Lung (tissue), 12 donors: Measurements from ENCODE around the gene POU5F1. TPM values are rescaled to one million over a fixed set of nuclear protein-coding genes. Genes with fewer than 3 reads are reported as not detected.

Experiments used
- ATAC-seq: fragments of 200-7000 bp; cut with Tn5 transposase; one replicate; pipeline ENCODE4 v1.9.1; 2020; ENCODE audit warnings: moderate number of reproducible peaks; ENCODE audit not compliant: insufficient read depth, low FRiP score
- DNase-seq, 3 donors: peaks; one replicate each; pipeline ENCODE4 v3.0.0-alpha.2; 2013 to 2017
- H3K27ac ChIP-seq, 2 donors: one replicate each; pipeline ENCODE4 v1.5.1; 2013; ENCODE audit warnings: mild to moderate bottlenecking in 2 of 2, moderate library complexity in 2 of 2, control low read depth in 1 of 2, inconsistent platforms in 1 of 2, low read depth in 1 of 2, low read length in 1 of 2
- H3K27me3 ChIP-seq, 3 donors: one replicate each; pipeline ENCODE4 v1.5.1; 2013; ENCODE audit warnings: low read length in 2 of 3; ENCODE audit not compliant: control insufficient read depth in 3 of 3, insufficient read depth in 3 of 3
- H3K36me3 ChIP-seq, 4 donors: one replicate each; pipeline ENCODE4 v1.5.1; 2013; ENCODE audit warnings: low read length in 4 of 4, mild to moderate bottlenecking in 1 of 4, moderate library complexity in 1 of 4; ENCODE audit not compliant: control insufficient read depth in 4 of 4, insufficient read depth in 4 of 4
- H3K4me1 ChIP-seq, 5 donors: one replicate each; pipeline ENCODE4 v1.5.1; 2013; ENCODE audit warnings: low read length in 5 of 5, mild to moderate bottlenecking in 2 of 5, moderate library complexity in 1 of 5; ENCODE audit not compliant: control insufficient read depth in 5 of 5, insufficient read depth in 5 of 5
- H3K4me3 ChIP-seq: one replicate; pipeline ENCODE4 v1.5.1; 2013; ENCODE audit warnings: mild to moderate bottlenecking, control low read depth, moderate library complexity
- H3K9ac ChIP-seq, 2 donors: one replicate each; pipeline ENCODE4 v1.5.1; 2013; ENCODE audit warnings: low read length in 2 of 2, control low read depth in 1 of 2; ENCODE audit not compliant: insufficient read depth in 1 of 2
- H3K9me3 ChIP-seq, 4 donors: one replicate each; pipeline ENCODE4 v1.5.1; 2013; ENCODE audit warnings: low read length in 3 of 4, mild to moderate bottlenecking in 1 of 4, moderate library complexity in 1 of 4; ENCODE audit not compliant: control insufficient read depth in 4 of 4, insufficient read depth in 3 of 4
- CTCF ChIP-seq: IDR thresholded peaks from 2 replicates; pipeline ENCODE4 v1.5.1; 2012; ENCODE audit warnings: mild to moderate bottlenecking; ENCODE audit errors: control extremely low read depth, extremely low read depth
- WGBS, 2 donors: extraction: QIAGEN DNeasy Blood & Tissue Kit; methylation state at CpG; one replicate each; pipeline ENCODE4 v1.1.7; 2013; 5-methylcytosine and 5-hydroxymethylcytosine counted together
- polyA plus RNA-seq, 2 donors: library from polyadenylated mRNA; stranded (reverse); fragments of 200-250 nt; gene quantifications; one replicate each; pipeline ENCODE4 v1.2.1, GENCODE V29; 2013
- total RNA-seq, 2 donors: library from RNA; depleted of rRNA in 1 of 2; stranded (reverse); fragments of >200 nt in 1 of 2; gene quantifications; one replicate each; pipeline ENCODE4 v1.2.1, GENCODE V29; 2014 to 2021
- donor health status: control.
- donor health status: control.
- donor health status: Bipolar disorder and iron deficiency.
- donor health status: healthy.
- donor health status: DM: yes; HTN: yes; CAD: no.

POU5F1 gene
- total and polyA plus RNA-seq, 4 donors = 1.5 to 19.5 (median 2.4) TPM

DNA sequence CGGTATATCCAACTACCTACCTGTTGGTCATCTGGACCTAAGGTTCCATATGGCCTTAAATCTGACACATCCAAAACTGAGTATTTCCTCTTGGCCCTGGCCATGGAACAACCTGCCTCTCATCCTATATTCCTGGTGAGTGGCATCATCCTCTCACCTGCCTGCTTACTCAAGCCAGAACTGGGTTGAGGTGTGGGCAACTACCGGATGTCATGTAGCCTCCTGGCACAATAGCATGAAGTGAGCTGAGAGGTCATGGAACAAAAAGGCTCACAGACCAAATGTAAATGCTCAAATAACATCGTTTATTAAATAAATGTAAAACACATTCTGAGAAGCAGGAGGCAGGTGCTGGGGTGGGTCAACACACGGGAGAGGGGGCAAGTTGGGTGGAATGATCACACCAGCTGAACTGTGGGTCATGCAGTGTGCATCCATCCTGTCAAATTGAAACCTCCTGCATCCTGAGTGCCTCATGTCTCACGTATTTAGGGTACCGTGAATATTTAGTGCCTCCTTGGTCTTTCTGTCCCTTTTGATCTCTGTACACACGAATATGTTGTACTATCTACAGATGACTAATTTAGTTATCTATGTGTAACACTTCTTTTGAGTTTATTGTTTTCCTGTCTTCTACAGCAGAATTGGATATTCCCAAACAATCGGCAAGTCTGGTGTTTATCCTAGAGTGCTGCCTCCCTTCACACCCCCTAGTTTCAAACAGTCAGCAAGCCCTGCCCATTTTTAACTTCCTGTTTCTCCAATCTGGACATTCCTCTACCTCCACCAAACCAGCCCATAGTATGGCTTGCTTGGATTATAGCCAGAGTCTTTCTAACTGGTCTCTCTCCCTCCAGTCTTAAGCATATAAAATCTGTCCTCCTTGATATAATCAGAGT is 7.9 kb upstream of the POU5F1 start:
- no peak overlapping the region for H3K4me3 ChIP-seq
- ATAC-seq = no peak

DNA sequence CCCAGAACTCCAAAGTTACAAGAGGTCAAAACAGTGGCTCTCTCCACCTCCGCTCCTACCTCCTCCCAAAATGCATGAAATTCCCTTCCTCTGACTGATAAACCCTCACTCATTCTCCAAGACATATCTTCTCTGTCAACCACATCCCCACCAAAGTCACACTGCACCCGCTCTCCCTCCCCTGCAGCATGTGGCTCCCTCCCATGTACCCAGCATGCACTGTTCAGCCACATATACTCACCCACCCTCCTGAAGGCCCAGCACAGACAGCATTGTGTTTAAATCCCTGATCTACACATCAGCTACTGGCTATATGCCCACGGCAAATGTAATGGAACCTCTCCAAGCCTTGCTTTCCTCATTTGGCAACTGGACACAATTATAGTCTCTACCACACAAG is 5.5 kb upstream of the POU5F1 start:
- Histone ChIP-seq H3K36me3 (no peaks in the 10 kb centered on the region), H3K27me3 (no peaks in the 10 kb centered on the region), H3K9me3 (no peaks in the 10 kb centered on the region), H3K27ac (no peak overlapping the region), H3K9ac (no peak overlapping the region), H3K4me1 (peaks cover 0 to 13% (median 4%) of the 10 kb centered on the region in 5 donors), H3K4me3 (no peak overlapping the region)
- TF ChIP-seq CTCF = no peak
- DNase-seq = peak; percentile 47 to 79 (median 73)
- no peak for ATAC-seq
- WGBS, 2 donors = 79 to 80% methylated on average over 3 of the region's 3 CpGs

More for the DNA sequence above, 7.9 kb upstream of the POU5F1 start:
- 54 to 56% methylated on average over 8 of the region's 8 CpGs for WGBS, 2 donors
- peak in 1 of 3 donors; percentile 10 for DNase-seq
- H3K9me3 ChIP-seq = no peaks in the 10 kb centered on the region
- H3K27me3 ChIP-seq = no peaks in the 10 kb centered on the region
- no peak overlapping the region for H3K9ac ChIP-seq
- no peaks in the 10 kb centered on the region for H3K36me3 ChIP-seq
- no peak overlapping the region for H3K27ac ChIP-seq
- no peak for TF ChIP-seq CTCF
- peaks cover 0 to 10% (median 4%) of the 10 kb centered on the region in 5 donors for H3K4me1 ChIP-seq

GRCh38 chr6:31174378-31174777 is 3.9 kb upstream of the POU5F1 start:
- Histone ChIP-seq H3K9ac (no peak overlapping the region), H3K4me3 (no peak overlapping the region), H3K9me3 (no peaks in the 10 kb centered on the region), H3K4me1 (peaks cover 0 to 13% (median 4%) of the 10 kb centered on the region in 5 donors), H3K27ac (no peak overlapping the region), H3K36me3 (no peaks in the 10 kb centered on the region), H3K27me3 (no peaks in the 10 kb centered on the region)
- DNase-seq = no peak
- ATAC-seq = no peak
- WGBS, 2 donors = 87 to 91% methylated on average over 5 of the region's 5 CpGs
- TF ChIP-seq CTCF = no peak
